HepG2 (cell line): ENCODE results near the gene AGAP3. TPM values are rescaled to one million over a fixed set of nuclear protein-coding genes. Genes with fewer than 3 reads are reported as not detected.

Experiments used
- ETV5 ChIP-seq: IDR thresholded peaks from 2 replicates; pipeline ENCODE4 v1.6.1; 2018; ENCODE audit warnings: missing biosample characterization, missing genetic modification reagents, inconsistent platforms, borderline replicate concordance
- NCOA1 ChIP-seq: sonication (generic); formaldehyde crosslinking; IDR thresholded peaks from 2 replicates; pipeline ENCODE4 v1.9.0; 2021; ENCODE audit warnings: missing genetic modification reagents
- NFRKB ChIP-seq: fragments of 450-650 bp; IDR thresholded peaks from 2 replicates; pipeline ENCODE4 v1.6.1; 2017
- PREB ChIP-seq: sonication (generic); formaldehyde crosslinking; IDR thresholded peaks from 2 replicates; pipeline ENCODE4 v1.4.0; 2020; ENCODE audit warnings: missing genetic modification reagents
- SATB2 ChIP-seq: sonication (generic); formaldehyde crosslinking; IDR thresholded peaks from 2 replicates; pipeline ENCODE4 v1.5.0; 2020; ENCODE audit warnings: missing genetic modification reagents
- TMF1 ChIP-seq: sonication (generic); formaldehyde crosslinking; IDR thresholded peaks from 2 replicates; pipeline ENCODE4 v1.8.1; 2022; ENCODE audit warnings: low read depth, missing genetic modification reagents
- U2AF1 ChIP-seq: fragments of 200-400 bp; formaldehyde crosslinking; optimal IDR thresholded peaks from 2 replicates; pipeline ENCODE3; 2017; ENCODE audit warnings: mild to moderate bottlenecking, low read depth, low read length
- ZKSCAN5 ChIP-seq: sonication (generic); formaldehyde crosslinking; IDR thresholded peaks from 2 replicates; pipeline ENCODE4 v1.5.1; 2020; ENCODE audit warnings: mild to moderate bottlenecking, missing genetic modification reagents
- ZNF251 ChIP-seq: sonication (generic); formaldehyde crosslinking; IDR thresholded peaks from 2 replicates; pipeline ENCODE4 v1.9.0; 2021; ENCODE audit warnings: mild to moderate bottlenecking, missing genetic modification reagents
- ZNF609 ChIP-seq: sonication (generic); formaldehyde crosslinking; IDR thresholded peaks from 2 replicates; pipeline ENCODE4 v1.4.0; 2020; ENCODE audit warnings: mild to moderate bottlenecking, missing genetic modification reagents, borderline replicate concordance
- polyA plus RNA-seq, 8 experiments: library from polyadenylated mRNA; depleted of rRNA in 3 of 8; stranded (reverse) in 7 of 8; unstranded in 1 of 8; fragments of >200 nt; fragmentation: Illumina TruSeq in 4 of 8; extraction: Trizol in 4 of 8; gene quantifications; 2 replicates each; pipeline versions ENCODE4 v1.2.1 to v1.2.3, GENCODE V29; 2011 to 2016; ENCODE audit warnings: low read depth in 4 of 8, missing spikeins in 1 of 8, mixed read lengths in 1 of 8; ENCODE audit not compliant: insufficient read depth in 1 of 8
- total RNA-seq, 5 experiments: library from RNA; depleted of rRNA; stranded (reverse); fragments of >200 nt; fragmentation: Illumina TruSeq; extraction: Trizol; gene quantifications; 2 replicates each; pipeline ENCODE4 v1.2.3, GENCODE V29; 2016; ENCODE audit warnings: low read depth in 1 of 5
- TF ChIP-seq, protein P1 (sequence below): sonication (generic); formaldehyde crosslinking; IDR thresholded peaks from 2 replicates; pipeline ENCODE4 v1.4.0; 2020; ENCODE audit warnings: missing genetic modification reagents
- TF ChIP-seq, protein P2 (sequence below): IDR thresholded peaks from 2 replicates; pipeline ENCODE4 v1.6.1; 2016; ENCODE audit warnings: low read depth

Gene AGAP3
- total and polyA plus RNA-seq, 2 of the 13 experiments (the other 11 are each of a cell fraction or from before 2014, with no cell fraction given), result 31.3 to 61.4 TPM

GRCh38 chr7:151057989-151058780 lies 28.1 kb upstream of the AGAP3 start (continued):
- TF ChIP-seq, protein P1, sequence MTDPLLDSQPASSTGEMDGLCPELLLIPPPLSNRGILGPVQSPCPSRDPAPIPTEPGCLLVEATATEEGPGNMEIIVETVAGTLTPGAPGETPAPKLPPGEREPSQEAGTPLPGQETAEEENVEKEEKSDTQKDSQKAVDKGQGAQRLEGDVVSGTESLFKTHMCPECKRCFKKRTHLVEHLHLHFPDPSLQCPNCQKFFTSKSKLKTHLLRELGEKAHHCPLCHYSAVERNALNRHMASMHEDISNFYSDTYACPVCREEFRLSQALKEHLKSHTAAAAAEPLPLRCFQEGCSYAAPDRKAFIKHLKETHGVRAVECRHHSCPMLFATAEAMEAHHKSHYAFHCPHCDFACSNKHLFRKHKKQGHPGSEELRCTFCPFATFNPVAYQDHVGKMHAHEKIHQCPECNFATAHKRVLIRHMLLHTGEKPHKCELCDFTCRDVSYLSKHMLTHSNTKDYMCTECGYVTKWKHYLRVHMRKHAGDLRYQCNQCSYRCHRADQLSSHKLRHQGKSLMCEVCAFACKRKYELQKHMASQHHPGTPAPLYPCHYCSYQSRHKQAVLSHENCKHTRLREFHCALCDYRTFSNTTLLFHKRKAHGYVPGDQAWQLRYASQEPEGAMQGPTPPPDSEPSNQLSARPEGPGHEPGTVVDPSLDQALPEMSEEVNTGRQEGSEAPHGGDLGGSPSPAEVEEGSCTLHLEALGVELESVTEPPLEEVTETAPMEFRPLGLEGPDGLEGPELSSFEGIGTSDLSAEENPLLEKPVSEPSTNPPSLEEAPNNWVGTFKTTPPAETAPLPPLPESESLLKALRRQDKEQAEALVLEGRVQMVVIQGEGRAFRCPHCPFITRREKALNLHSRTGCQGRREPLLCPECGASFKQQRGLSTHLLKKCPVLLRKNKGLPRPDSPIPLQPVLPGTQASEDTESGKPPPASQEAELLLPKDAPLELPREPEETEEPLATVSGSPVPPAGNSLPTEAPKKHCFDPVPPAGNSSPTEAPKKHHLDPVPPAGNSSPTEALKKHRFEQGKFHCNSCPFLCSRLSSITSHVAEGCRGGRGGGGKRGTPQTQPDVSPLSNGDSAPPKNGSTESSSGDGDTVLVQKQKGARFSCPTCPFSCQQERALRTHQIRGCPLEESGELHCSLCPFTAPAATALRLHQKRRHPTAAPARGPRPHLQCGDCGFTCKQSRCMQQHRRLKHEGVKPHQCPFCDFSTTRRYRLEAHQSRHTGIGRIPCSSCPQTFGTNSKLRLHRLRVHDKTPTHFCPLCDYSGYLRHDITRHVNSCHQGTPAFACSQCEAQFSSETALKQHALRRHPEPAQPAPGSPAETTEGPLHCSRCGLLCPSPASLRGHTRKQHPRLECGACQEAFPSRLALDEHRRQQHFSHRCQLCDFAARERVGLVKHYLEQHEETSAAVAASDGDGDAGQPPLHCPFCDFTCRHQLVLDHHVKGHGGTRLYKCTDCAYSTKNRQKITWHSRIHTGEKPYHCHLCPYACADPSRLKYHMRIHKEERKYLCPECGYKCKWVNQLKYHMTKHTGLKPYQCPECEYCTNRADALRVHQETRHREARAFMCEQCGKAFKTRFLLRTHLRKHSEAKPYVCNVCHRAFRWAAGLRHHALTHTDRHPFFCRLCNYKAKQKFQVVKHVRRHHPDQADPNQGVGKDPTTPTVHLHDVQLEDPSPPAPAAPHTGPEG (CRISPR knock-in tag), result peak; percentile 45; the same call in 1 of the 2 replicates
- TF ChIP-seq SATB2 (CRISPR knock-in tag) (no peak), ZNF609 (CRISPR knock-in tag) (no peak), NFRKB (no peak), ETV5 (CRISPR knock-in tag) (peak; percentile 68; the same call in 1 of the 2 replicates), ZKSCAN5 (CRISPR knock-in tag) (no peak), TMF1 (CRISPR knock-in tag) (no peak), PREB (CRISPR knock-in tag) (no peak), NCOA1 (CRISPR knock-in tag) (no peak), ZNF251 (no peak), U2AF1 (no peak)
- TF ChIP-seq, protein P2, sequence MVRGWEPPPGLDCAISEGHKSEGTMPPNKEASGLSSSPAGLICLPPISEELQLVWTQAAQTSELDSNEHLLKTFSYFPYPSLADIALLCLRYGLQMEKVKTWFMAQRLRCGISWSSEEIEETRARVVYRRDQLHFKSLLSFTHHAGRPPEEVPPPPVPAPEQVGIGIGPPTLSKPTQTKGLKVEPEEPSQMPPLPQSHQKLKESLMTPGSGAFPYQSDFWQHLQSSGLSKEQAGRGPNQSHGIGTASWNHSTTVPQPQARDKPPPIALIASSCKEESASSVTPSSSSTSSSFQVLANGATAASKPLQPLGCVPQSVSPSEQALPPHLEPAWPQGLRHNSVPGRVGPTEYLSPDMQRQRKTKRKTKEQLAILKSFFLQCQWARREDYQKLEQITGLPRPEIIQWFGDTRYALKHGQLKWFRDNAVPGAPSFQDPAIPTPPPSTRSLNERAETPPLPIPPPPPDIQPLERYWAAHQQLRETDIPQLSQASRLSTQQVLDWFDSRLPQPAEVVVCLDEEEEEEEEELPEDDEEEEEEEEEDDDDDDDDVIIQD (CRISPR knock-in tag), result no peak; the same call in 1 of the 2 replicates
